Measurements from ENCODE around the gene ABLIM3.
"Not testable (repeated sequence)": the region's sequence is repeated elsewhere in the genome, so short reads cannot be mapped to it uniquely, and the experiment has no call there.

The ABLIM3 gene

GRCh38 chr5:149160291-149160787 lies 19.0 kb downstream of the ABLIM3 start:
- DNase-seq = no peak

DNA sequence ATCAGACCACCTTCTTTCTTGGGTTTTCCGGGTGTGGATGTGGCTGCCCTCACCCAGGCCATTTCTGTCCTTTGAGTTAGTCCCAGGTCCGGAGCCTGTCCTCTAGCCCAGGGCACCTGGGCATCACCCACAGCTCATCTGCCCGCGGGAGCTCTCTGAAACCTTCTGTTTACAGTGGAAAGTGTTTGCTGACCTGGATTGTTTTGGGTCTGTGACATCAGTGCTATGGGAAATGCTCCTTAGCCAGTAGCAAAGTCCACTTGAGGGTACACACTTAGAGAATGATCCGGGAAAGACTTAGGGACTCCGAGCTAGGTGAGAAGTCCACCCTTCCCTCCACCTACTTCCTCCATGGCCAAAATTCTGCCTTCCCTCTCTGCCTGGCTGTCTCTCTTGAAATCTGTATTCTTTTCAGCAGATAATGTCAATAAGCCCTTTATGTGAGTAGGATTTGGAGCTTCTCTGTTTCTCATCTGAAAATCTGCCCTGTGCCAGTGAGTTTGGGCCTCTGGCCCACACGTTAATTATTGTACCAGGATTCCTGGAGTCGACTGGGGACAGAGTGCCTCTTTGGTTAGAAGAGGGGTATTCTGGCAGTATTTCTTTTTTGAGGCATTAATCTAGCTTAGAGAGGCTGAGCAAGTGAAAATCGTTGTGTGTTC lies 19.9 kb downstream of the ABLIM3 start:
- DNase-seq = no peak

DNA sequence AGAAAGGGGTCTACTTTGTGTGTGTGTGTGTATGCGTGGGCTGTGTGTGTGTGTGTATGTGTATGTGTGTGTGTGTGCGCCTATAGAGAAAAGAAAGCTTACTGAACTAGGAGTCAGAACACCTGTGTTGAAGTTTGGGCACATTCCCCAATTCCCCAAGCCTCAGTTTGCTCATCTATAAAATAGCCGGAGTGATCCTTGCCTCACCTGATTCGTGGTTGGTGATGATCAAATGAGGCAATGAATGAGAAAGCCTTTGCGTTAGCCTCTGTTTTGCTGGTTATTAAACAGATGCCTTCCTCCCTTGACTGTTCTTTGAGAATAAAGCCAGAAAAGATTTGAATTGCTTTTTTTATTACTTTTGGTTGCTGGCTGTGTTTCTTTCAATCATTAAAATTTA lies 20.6 kb downstream of the ABLIM3 start:
- no peak for DNase-seq

GRCh38 chr5:149162401-149163084 lies 21.2 kb downstream of the ABLIM3 start:
- DNase-seq = no peak

DNA sequence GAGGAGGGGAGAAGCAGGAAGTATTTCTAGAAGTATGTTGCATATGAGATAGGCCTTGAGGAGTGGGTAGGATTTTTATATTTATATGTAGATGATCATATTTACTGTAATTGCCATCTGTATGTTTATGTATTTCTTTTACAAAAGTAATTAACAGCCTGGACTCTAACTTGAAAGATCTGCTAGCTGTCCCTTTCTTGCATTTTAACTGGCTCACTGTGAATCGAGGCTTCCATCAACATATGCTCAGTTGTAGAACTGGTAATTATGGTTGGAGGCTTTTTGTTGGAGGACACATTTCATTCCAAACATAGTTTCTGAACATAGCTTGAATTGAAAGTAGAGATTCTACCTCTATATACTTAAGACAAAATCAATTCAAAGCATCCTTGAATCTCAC lies 23.4 kb downstream of the ABLIM3 start:
- DNase-seq = no peak

DNA sequence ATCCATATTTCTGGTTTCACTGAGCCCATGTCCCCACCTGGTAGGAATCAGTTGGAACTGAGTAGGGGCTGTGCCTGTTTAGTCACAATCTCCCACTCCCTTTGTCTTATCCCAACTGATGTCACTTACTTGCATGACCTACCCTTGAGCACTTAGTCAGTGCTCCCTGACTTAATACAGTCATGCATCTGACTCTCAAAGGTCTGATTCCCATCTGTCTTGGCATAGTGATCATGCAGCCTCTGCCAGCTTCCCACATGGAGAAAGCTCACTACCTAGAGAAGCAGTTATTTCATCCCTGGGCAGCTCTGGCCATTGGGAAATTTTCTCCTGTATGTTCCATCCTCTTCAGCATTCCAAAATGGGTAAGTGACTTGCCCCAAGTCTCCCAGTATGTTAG lies 24.8 kb downstream of the ABLIM3 start:
- DNase-seq = no peak

- no peak for DNase-seq
These were observed 25.4 kb downstream of the ABLIM3 start for GRCh38 chr5:149166591-149167100.

- DNase-seq = no peak
These were observed 27.1 kb downstream of the ABLIM3 start for GRCh38 chr5:149168276-149168906.

- no peak for DNase-seq
These were observed 29.0 kb downstream of the ABLIM3 start for GRCh38 chr5:149170299-149170698.

- no peak for DNase-seq
These were observed 31.0 kb downstream of the ABLIM3 start for GRCh38 chr5:149172261-149172660.

GRCh38 chr5:149172709-149173505 lies 31.6 kb downstream of the ABLIM3 start:
- DNase-seq = no peak

DNA sequence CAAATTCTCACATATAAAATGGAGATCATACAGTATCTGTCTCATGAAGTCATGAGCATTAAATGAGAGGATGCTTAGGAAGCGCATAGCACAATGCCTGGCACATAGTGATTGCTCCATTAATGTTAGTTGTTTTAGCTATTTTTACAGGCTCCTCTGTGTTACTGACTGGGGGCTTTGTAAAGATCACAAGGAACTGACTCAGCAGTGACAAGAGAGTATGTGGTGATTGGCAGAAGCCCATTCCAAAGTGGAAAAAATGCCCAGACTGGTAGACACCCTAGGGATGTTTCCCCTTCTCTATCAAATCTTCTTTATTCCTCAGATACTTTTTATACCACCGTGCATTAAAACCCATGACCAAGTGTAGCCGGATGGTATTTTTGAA lies 33.5 kb downstream of the ABLIM3 start:
- no peak for DNase-seq

- DNase-seq = no peak
These were observed 34.2 kb downstream of the ABLIM3 start for GRCh38 chr5:149175346-149176105.

- DNase-seq = no peak
These were observed 36.1 kb downstream of the ABLIM3 start for GRCh38 chr5:149177339-149177843.

- no peak for DNase-seq
These were observed 36.7 kb downstream of the ABLIM3 start for GRCh38 chr5:149177911-149178565.

GRCh38 chr5:149181732-149182131 lies 40.4 kb downstream of the ABLIM3 start:
- DNase-seq = no peak

- DNase-seq = no peak
These were observed 40.9 kb downstream of the ABLIM3 start for GRCh38 chr5:149182241-149182640.

DNA sequence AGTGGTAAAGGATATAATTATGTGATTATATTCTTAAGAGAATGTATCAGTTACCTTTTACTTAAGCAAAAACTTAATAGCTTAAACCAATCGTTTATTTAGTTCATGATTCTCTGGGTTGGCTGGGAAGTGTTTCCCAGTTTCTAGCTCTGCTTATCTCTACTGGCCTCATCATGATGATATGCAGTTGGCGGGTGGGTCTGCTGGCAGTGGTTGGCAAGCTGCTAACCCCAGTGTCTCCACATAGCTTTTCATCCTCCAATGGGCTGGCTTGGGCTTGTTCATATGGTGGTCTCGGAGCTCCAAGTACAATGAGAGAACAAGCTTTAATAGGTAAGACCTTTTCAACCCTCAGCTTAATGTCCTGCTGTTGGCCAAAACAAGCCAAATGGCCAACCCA lies 43.8 kb downstream of the ABLIM3 start:
- no peak for DNase-seq

- no peak for DNase-seq
These were observed 45.2 kb downstream of the ABLIM3 start for GRCh38 chr5:149186506-149186905.

- not testable (repeated sequence) for DNase-seq
These were observed 46.3 kb downstream of the ABLIM3 start for GRCh38 chr5:149187617-149188016.

- DNase-seq = no peak
These were observed 47.1 kb downstream of the ABLIM3 start for GRCh38 chr5:149188383-149188782.
